GM03348 (cell line): Measurements from ENCODE around the gene WNK2.
"Not testable (repeated sequence)": the region's sequence is repeated elsewhere in the genome, so short reads cannot be mapped to it uniquely, and the experiment has no call there.

Source experiments
- DNase-seq: peaks from one replicate; pipeline ENCODE4 v3.0.0; 2012; ENCODE audit warnings: low spot score

WNK2 gene

GRCh38 chr9:93308158-93308602 is 124.2 kb downstream of the WNK2 start:
- no peak for DNase-seq

GRCh38 chr9:93308676-93309075 is 124.7 kb downstream of the WNK2 start:
- DNase-seq = no peak

- DNase-seq = no peak
These were observed 126.0 kb downstream of the WNK2 start for GRCh38 chr9:93309889-93310425.

GRCh38 chr9:93315118-93315517 is 131.2 kb downstream of the WNK2 start:
- no peak for DNase-seq

GRCh38 chr9:93315960-93316359 is 132.0 kb downstream of the WNK2 start:
- DNase-seq = no peak

- DNase-seq = no peak
These were observed 133.0 kb downstream of the WNK2 start for GRCh38 chr9:93316726-93317494.

GRCh38 chr9:93317495-93318094 is 133.7 kb downstream of the WNK2 start:
- no peak for DNase-seq

GRCh38 chr9:93318480-93318879 is 134.5 kb downstream of the WNK2 start:
- DNase-seq = no peak

- DNase-seq = no peak
These were observed 135.5 kb downstream of the WNK2 start for GRCh38 chr9:93319301-93319991.

- DNase-seq = no peak
These were observed 136.1 kb downstream of the WNK2 start for GRCh38 chr9:93319992-93320500.

- peak; percentile 10 for DNase-seq
These were observed 136.8 kb downstream of the WNK2 start for GRCh38 chr9:93320591-93321219.

- DNase-seq = no peak
These were observed 137.3 kb downstream of the WNK2 start for GRCh38 chr9:93321220-93321610.

GRCh38 chr9:93323446-93323954 is 139.6 kb downstream of the WNK2 start:
- not testable (repeated sequence) for DNase-seq

- DNase-seq = no peak
These were observed 140.4 kb downstream of the WNK2 start for GRCh38 chr9:93324191-93324834.

GRCh38 chr9:93325307-93326035 is 141.5 kb downstream of the WNK2 start:
- DNase-seq = no peak

GRCh38 chr9:93326056-93326455 is 142.1 kb downstream of the WNK2 start:
- DNase-seq = no peak

GRCh38 chr9:93326654-93327053 is 142.7 kb downstream of the WNK2 start:
- DNase-seq = no peak

- no peak for DNase-seq
These were observed 145.8 kb downstream of the WNK2 start for GRCh38 chr9:93329629-93330280.

GRCh38 chr9:93332317-93332716 is 148.4 kb downstream of the WNK2 start:
- DNase-seq = no peak

- no peak for DNase-seq
These were observed 152.8 kb downstream of the WNK2 start for GRCh38 chr9:93336720-93337119.
